WTC11 (cell line): ENCODE measurements around the gene SPTLC3.

Experiments
- CREB1 ChIP-seq: sonication (generic); formaldehyde crosslinking; IDR thresholded peaks from 2 replicates; pipeline ENCODE4 v1.8.0; 2023; ENCODE audit warnings: mild to moderate bottlenecking, missing genetic modification reagents
- ELF4 ChIP-seq: sonication (generic); formaldehyde crosslinking; IDR thresholded peaks from 2 replicates; pipeline ENCODE4 v1.8.1; 2022; ENCODE audit warnings: low read depth, mild to moderate bottlenecking, moderate library complexity, missing genetic modification reagents
- GABPB1 ChIP-seq: sonication (generic); formaldehyde crosslinking; IDR thresholded peaks from 2 replicates; pipeline ENCODE4 v1.8.1; 2023; ENCODE audit warnings: mild to moderate bottlenecking, missing genetic modification reagents
- JUN ChIP-seq: sonication (generic); formaldehyde crosslinking; IDR thresholded peaks from 2 replicates; pipeline ENCODE4 v1.8.0; 2023; ENCODE audit warnings: mild to moderate bottlenecking, missing genetic modification reagents
- TF ChIP-seq, protein P1 (sequence below): fragments of 200-600 bp; IDR thresholded peaks from 2 replicates; pipeline ENCODE4 v1.8.0; 2022; ENCODE audit warnings: antibody characterized with exemption
- TF ChIP-seq, protein P2 (sequence below): sonication (generic); formaldehyde crosslinking; IDR thresholded peaks from 2 replicates; pipeline ENCODE4 v1.8.1; 2022; ENCODE audit warnings: low read depth, missing genetic modification reagents, borderline replicate concordance

DNA sequence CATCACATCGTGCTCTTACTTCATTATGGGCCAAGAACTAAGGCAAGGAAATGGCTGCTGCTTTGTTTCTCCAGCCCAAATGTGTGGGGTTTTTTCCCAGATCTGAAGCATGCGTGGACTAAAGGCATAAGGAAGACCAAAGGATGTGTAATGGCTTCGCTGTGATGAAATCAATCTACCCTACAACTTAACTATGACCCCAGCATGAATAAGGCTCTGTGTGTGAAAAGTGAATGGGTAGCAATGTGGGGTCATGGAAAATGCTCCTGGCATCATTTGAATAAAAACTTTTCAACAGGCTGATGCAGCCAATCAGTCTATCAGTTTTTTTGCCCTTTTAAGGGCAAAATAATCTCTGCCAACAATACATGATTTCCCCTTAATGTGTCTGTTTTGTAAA, 162.0 kb downstream of the SPTLC3 start:
- TF ChIP-seq, protein P1, sequence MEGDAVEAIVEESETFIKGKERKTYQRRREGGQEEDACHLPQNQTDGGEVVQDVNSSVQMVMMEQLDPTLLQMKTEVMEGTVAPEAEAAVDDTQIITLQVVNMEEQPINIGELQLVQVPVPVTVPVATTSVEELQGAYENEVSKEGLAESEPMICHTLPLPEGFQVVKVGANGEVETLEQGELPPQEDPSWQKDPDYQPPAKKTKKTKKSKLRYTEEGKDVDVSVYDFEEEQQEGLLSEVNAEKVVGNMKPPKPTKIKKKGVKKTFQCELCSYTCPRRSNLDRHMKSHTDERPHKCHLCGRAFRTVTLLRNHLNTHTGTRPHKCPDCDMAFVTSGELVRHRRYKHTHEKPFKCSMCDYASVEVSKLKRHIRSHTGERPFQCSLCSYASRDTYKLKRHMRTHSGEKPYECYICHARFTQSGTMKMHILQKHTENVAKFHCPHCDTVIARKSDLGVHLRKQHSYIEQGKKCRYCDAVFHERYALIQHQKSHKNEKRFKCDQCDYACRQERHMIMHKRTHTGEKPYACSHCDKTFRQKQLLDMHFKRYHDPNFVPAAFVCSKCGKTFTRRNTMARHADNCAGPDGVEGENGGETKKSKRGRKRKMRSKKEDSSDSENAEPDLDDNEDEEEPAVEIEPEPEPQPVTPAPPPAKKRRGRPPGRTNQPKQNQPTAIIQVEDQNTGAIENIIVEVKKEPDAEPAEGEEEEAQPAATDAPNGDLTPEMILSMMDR = no peak
- TF ChIP-seq JUN (CRISPR knock-in tag) (no peak), CREB1 (CRISPR knock-in tag) (no peak), GABPB1 (no peak), ELF4 (CRISPR knock-in tag) (no peak)
- TF ChIP-seq, protein P2, sequence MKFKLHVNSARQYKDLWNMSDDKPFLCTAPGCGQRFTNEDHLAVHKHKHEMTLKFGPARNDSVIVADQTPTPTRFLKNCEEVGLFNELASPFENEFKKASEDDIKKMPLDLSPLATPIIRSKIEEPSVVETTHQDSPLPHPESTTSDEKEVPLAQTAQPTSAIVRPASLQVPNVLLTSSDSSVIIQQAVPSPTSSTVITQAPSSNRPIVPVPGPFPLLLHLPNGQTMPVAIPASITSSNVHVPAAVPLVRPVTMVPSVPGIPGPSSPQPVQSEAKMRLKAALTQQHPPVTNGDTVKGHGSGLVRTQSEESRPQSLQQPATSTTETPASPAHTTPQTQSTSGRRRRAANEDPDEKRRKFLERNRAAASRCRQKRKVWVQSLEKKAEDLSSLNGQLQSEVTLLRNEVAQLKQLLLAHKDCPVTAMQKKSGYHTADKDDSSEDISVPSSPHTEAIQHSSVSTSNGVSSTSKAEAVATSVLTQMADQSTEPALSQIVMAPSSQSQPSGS (CRISPR knock-in tag) = no peak
